Choroid plexus epithelial cell (primary cell): ENCODE data around the gene CSRP2.

Experiments used
- DNase-seq: peaks from one replicate; pipeline ENCODE4 v3.0.0-alpha.2; 2010; ENCODE audit warnings: low read depth
- H3K4me3 ChIP-seq: 2 replicates; pipeline ENCODE4 v1.5.1; 2011; ENCODE audit warnings: low read depth, mild to moderate bottlenecking, control low read depth, low read length, moderate library complexity
- TF ChIP-seq, protein P1 (sequence below): conservative IDR thresholded peaks from 2 replicates; pipeline ENCODE4 v1.5.1; 2011; ENCODE audit warnings: low read depth, mild to moderate bottlenecking, control low read depth, inconsistent platforms, low read length, moderate library complexity

The CSRP2 gene

GRCh38 chr12:76920172-76921099 lies 41.6 kb upstream of the CSRP2 start:
- no peak for DNase-seq
- TF ChIP-seq, protein P1, sequence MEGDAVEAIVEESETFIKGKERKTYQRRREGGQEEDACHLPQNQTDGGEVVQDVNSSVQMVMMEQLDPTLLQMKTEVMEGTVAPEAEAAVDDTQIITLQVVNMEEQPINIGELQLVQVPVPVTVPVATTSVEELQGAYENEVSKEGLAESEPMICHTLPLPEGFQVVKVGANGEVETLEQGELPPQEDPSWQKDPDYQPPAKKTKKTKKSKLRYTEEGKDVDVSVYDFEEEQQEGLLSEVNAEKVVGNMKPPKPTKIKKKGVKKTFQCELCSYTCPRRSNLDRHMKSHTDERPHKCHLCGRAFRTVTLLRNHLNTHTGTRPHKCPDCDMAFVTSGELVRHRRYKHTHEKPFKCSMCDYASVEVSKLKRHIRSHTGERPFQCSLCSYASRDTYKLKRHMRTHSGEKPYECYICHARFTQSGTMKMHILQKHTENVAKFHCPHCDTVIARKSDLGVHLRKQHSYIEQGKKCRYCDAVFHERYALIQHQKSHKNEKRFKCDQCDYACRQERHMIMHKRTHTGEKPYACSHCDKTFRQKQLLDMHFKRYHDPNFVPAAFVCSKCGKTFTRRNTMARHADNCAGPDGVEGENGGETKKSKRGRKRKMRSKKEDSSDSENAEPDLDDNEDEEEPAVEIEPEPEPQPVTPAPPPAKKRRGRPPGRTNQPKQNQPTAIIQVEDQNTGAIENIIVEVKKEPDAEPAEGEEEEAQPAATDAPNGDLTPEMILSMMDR = no peak
- no peak overlapping the region for H3K4me3 ChIP-seq

DNA sequence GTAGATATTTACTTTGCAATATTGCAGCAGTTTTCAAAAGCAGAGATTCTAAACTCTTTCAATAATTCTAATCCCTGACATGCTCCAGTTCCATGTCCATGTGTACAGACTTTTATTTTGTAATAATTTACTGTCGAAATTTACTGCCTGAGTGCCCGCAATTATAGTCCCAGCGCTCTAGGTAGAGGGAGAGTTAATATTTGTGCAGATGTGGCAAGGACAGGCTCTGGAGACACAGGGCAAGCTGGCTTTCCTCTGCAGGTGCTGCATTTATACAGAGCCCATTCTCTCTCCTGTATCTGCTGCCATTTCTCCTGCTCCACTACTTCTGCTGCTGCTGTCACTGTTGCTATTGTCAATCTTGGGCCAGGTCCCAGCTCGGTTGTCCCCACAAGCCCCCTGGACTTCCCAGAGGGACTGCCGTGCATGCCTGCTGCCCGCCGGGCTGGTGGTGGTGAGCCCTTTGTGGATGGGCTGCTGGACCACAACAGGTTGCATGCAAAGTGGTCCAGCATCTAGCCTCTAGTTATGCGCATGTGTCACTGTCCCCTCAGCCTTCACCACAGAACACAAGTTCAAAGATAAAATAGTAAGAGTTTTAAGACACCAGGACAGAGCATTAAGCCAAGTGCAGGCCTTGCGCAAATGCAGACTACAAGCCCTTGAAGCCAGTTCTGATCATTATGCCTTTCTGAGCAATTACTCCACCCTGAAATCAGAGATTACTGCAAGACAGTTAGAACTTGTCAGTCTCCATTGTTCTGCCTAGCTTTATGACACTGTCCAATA lies 40.8 kb upstream of the CSRP2 start:
- no peak overlapping the region for H3K4me3 ChIP-seq
- TF ChIP-seq, protein P1 = no peak
- no peak for DNase-seq

- H3K4me3 ChIP-seq = no peak overlapping the region
- TF ChIP-seq, protein P1 = no peak
- peak; percentile 20 for DNase-seq
Measured at GRCh38 chr12:76916170-76916540, 37.3 kb upstream of the CSRP2 start.

DNA sequence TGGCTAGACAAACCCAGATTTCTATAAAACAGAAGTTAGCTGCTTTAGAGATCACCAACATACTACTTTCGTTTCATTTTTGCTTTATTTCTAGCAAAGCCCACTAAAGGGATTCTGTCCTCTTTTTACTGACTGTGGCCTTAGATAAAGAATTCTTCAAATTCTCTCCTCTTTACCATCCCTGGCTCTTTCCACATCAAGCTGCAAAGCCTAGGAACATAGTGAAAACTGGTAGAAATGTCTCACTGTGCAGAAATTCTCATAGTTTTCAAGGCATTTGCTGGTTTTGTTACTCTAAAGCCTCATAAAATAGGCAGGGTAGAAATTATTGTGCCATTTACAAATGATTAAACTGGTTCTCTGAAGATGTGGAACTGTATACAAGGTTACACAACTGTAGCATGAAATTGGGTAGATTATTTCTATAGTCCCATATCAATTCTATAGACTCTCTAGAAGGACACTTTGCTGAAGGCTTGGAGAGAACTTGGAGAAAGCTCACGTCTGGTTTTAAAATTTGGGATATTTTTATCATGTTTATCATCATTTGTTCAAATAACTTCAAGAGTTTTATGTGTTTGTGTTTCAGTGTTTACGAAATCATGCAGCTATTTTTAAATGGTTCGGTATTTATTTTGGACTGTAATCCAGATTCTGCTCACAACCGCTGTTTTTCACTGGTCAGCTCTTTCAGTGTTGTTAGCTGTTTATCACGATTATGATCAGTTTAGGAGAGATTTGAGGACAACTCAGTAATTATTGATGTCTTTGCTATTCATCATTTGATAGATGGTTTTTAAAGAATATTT lies 36.7 kb upstream of the CSRP2 start:
- TF ChIP-seq, protein P1 = no peak
- H3K4me3 ChIP-seq = no peak overlapping the region
- peak; percentile 38 for DNase-seq

DNA sequence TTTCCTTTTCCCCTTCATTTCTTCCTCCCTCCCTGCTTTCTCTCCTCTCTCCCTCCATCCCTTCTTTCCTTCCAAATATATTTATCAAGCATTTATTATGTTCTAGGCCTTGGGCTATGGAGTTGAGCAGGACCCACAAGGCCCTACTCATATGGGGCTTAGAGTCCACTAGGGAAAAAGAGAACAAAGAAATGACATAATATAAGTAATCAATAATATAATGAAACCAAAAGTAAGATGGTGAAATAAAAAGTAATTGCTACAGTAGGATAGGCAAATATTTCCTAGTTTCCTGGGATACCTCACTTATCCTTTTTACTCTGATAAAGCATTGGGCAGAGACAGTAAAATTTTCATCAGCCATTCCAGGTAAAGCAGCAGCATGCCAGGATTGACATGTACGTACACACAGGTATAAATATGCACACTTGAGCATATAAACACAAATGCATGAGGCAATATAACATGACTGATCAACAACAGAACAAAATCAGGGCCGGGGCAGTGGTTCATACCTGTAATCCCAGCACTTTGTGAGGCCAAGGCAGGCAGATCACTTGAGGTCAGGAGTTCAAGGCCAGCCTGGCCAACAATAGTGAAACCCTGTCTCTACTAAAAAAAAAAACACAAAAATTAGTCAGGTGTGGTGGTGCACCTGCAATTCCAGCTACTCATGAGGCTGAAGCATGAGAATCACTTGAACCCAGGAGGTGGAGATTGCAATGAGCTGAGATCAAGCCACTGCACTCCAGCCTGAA lies 35.5 kb upstream of the CSRP2 start:
- no peak overlapping the region for H3K4me3 ChIP-seq
- TF ChIP-seq, protein P1 = no peak
- DNase-seq = no peak

GRCh38 chr12:76909290-76909689 lies 30.5 kb upstream of the CSRP2 start:
- no peak for DNase-seq
- TF ChIP-seq, protein P1 = no peak
- H3K4me3 ChIP-seq = no peak overlapping the region
